NCI-H460 (cell line): Measurements from ENCODE around the gene ACKR3. TPM values are rescaled to one million over a fixed set of nuclear protein-coding genes. Genes with fewer than 3 reads are reported as not detected.
A peak's percentile ranks its signal among the peaks of the same experiment; 100 is the strongest.

Source experiments
- DNase-seq: peaks from one replicate; pipeline ENCODE4 v3.0.0-alpha.2; 2016; ENCODE audit warnings: low read depth; ENCODE audit errors: extremely low read depth
- polyA plus RNA-seq: library from polyadenylated mRNA; depleted of rRNA; stranded (reverse); fragments of >200 nt; gene quantifications from 2 replicates; pipeline ENCODE4 v1.2.3, GENCODE V29; 2014; cell fraction: nucleus; rRNA removed
- total RNA-seq: library from RNA; depleted of rRNA; stranded (reverse); fragments of >200 nt; shearing (Covaris generic); gene quantifications from 2 replicates; pipeline ENCODE4 v1.2.3, GENCODE V29; 2014; rRNA removed

Gene ACKR3
- 0.07 and 0.35 TPM in 2 replicates for total RNA-seq
- not detected in 2 replicates for polyA plus RNA-seq

GRCh38 chr2:236569573-236569973, at the start of gene ACKR3:
Gene ACKR3 (plus strand): TSS chr2:236569825. CDS start chr2:236580466, 10,641 bp downstream.
- DNase-seq: peak; percentile 20

DNA sequence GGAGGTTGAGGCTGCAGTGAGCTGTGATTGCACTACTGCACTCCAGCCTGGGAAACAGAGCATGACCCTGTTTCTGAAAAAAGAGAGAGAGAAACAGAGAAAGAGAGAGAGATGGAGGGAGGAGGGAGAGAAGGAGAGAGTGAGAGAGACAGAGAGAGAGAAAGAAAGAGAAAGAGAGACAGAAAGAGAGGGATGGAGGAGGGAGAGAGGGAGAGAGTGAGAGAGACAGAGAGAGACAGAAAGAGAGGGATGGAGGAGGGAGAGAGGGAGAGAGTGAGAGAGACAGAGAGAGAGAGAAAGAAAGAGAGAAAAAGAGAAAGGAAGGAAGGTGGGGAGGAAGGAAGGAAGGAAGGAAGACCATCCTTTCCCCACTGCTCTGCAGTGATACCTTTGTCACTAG, 48.1 kb upstream of the ACKR3 start:
- DNase-seq: no peak

DNA sequence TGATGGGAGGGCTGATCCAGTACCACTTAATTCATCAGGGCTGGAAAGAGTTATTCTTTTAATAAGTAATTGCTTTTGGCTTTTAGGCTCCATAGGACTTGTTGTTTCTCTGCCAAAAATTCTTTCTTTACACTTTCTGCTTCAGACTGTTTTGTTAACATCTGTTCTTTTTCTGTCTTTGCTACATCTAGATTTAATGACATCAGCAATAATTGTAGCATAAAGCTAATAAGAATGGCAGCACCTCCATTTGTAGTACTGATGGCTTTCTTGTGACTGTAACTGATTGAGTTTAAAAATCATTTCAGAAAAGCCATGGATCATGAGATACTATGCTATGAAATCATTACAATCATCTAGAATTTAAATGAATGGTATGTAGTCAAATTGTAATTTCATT, 46.4 kb upstream of the ACKR3 start:
- no peak for DNase-seq

DNA sequence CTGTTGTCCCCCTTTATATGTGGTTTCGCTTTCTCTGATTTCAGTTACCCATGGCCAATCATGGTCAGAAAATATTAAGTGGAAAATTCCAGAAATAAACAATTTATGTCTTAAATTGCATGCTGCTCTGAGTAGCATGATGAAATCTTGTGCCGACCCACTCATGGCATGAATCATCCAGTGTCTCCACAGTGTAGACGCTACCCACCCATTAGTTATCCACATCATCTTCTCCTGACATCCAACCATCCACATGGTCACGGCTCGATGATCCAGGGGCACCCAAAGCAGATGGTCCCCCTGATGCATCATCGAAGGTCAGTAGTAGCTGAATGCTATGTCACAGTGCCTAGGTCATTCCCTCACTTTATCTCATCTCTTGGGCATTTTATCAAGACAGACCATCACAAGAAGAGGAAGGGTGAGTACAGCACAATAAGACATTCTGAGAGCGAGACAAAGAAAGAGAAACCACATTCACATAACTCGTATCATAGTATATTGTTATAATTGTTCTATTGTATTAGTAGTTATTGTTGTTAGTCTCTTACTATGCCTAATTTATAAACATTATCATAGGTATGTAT, 44.1 kb upstream of the ACKR3 start:
- no peak for DNase-seq

DNA sequence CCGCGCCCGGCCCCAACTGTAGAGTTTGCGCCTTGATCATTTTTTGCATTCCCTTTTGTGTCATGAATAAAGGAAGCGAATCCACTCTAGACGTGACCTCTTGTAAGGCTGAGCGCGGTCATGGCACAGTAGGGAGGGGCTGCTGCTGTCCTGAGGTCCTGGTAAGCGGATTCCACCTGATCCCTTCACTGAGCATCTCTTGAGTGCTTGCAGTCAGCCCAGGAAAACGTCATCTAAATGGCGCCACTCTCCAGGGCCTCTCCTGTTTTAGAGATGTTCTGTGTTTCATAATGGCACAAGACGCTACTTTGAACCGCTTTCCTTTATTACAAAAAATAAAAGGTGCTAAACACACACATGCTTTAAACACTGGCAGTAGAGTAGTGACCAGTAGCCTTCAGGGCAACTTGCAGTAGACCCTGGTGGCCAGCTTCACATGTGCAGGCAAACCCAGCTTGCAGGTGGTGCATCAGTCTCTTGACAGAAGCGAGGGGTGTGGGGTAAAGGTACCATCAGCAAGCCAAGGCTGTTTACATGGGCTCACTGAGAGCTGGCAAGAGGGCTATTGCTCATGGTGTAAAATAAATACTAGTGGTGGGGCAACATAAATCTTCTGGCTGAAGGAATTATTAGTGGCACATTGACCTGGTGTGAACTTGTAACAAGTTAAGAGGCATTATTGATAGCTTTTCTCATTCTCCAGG, 43.0 kb upstream of the ACKR3 start:
- DNase-seq: no peak

- DNase-seq: no peak
Observed at GRCh38 chr2:236527159-236527630, 42.4 kb upstream of the ACKR3 start.

- DNase-seq: no peak
Observed at GRCh38 chr2:236529606-236530005, 40.0 kb upstream of the ACKR3 start.

DNA sequence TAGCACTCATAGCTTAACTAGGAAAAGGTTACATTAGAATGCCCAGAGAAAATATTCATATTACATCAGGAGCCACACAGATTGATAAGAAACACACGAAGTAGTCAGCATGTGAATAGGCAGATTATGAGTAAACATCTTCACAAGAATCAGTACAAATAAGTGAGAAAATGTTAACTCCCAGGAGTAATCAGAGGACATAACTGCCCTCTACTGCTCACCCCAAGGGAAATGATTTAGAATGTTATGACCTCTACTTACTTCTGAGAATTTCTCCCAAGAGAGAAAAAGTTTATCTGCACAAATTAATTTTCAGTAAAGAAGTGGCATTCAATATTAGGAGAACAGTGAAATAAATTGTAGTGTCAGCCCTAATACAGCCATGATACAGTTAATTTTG, 39.1 kb upstream of the ACKR3 start:
- DNase-seq: no peak

DNA sequence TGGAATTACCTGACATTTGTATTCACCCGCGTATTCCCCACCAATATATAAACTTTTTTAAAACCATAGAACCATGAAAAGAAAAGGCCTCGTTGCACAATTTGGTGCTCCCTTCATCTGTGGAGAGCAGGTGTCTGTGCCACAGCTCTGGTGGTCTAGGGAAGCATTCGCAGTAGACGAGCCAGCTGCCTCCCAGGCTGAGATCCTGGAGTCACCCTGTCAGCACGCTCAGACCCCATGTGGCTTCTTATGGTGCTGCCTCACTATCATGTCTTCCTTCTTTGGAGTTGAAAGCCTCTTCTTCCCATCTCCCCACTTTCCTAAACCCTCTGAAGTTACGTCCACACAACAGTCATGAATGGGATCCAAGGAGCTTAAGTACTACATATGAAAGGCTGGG, 38.4 kb upstream of the ACKR3 start:
- DNase-seq: no peak

DNA sequence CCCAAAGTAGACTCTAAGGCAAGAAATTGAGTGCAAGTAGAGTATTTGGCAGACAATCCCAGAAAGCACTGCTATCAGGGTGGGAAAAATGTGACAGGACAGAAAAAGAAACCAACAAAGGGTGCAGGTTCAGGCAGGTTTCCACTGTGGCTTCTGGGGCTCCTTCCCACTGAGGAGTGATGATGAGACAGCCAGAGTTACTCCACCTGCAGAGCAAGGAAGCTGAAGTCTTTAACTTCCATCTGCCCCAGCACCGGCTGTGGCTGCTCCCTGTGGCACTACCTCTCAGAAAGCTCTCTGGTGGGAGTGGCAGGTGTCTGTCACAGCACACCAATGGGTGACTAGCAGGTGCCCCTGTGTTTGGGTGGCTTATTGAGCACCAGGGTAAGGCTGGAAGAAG, 37.6 kb upstream of the ACKR3 start:
- no peak for DNase-seq

GRCh38 chr2:236533343-236533742, 36.3 kb upstream of the ACKR3 start:
- DNase-seq: no peak

GRCh38 chr2:236535024-236535423, 34.6 kb upstream of the ACKR3 start:
- DNase-seq: no peak

DNA sequence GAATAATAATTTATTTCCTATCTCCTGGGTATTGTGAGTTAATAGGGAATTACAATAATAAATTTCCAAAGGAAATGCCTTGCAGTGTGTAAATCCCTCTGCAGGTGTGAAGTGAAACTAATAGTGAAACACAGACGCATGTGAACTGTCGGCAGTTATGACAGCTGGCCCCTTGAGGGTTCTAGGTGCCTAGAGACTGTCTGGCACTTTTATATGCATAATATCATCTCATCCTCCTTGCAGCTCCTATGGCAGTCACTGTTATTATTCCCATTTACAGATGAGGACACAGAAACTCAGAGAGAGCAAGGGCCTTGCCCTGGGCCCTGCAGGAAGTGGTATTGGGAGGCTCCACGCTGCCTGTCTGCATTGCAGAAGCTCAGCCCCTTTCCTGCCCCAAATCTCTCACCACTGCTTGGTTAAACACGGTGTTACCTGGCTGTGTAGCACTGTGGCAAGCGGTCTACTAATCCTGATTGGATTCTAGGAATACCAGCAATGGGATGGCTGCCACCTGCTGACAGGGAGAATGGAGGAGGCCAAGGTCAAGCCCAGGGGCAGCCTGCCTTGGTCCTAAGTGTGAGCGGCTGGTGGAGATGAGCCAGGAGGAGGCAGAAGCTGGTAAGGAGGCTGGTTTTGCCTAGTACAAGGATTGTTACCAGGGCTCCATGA, 32.8 kb upstream of the ACKR3 start:
- no peak for DNase-seq

DNA sequence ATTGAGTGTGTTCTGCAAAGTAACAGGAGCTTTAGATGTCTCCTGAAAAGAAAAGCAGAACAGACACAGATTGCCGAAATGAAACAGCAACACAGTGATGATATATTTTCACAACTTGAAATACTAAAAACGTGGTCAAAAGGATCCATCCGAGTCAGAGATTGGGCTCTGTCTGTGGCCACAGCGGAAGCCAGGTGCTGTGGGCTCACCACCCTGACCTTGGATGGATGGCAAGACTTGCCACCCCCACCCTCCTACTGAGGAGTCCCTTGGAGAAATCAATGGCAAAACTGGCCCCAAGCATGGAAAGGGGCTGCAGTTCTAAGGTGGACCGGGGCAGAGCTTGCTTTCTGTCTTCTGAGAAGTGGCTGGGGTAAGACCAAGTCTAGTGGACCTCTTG, 31.4 kb upstream of the ACKR3 start:
- DNase-seq: no peak

- no peak for DNase-seq
Observed at GRCh38 chr2:236541008-236541562, 28.5 kb upstream of the ACKR3 start.

DNA sequence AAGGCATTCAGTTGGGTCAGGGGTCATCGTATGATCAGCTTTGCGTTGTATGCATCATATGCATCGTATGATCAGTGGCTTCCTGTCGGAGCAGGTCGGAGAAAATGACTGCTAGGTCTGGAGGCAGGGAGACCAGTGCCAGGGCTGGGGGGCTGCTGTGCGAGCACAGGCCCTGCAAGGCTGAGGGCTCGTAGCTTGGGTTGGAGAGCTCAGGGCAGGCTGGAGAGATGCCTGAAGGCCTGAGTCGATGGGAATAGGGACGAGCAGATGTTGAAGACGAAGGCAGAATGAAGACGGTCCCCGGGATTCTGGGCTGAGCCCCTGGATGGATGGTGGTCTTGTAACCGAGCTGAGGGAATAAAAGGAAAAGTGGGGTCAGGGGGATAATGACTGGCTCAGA, 25.3 kb upstream of the ACKR3 start:
- DNase-seq: no peak

DNA sequence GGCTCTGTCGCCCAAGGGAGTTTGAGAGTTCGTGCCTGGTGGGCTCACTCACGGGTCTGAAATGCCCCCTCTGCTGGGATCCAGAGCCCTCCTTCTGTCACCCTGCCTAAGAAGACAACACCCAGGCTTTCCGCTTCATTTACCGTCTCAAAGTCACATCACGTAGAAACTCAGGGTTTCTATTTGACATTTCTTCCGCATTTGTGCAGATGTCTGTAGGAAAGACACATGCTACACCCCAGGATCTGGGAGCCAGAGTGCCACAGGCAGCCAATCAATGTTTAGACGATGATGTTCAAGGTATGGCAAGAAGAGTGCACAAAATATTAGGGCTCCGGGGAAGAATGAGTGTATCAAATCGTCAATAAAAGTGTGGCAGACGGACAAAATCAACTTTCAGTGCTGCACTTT, 24.4 kb upstream of the ACKR3 start:
- no peak for DNase-seq

GRCh38 chr2:236545814-236546480, 23.7 kb upstream of the ACKR3 start:
- no peak for DNase-seq

DNA sequence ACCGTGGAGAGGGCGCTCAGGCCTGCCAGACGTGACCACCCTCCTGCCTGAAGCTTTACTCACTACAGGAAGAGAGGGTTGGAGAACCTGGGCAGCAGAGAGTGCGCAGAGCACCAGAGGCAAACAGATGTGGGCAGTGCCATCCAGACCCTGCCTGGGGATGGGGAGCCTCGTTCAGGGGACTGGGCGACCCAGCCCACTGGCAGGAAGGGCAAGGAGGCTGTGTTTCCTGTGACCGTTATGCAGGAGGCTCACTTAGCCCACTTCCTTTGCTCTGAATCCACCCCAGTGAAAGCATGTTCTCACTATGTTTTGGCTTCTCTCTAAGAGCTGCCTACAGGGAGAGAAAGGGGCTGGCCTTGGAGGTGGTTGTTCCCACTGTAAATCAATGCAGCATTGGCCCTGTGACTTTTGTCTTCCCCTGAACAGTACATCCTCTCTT, 23.0 kb upstream of the ACKR3 start:
- DNase-seq: no peak

GRCh38 chr2:236547725-236548124, 21.9 kb upstream of the ACKR3 start:
- no peak for DNase-seq
